HEK293T (cell line): ENCODE measurements around the gene PPP4R4.

Source experiments
- CTCF ChIA-PET: fragments of 350-600 bp; formaldehyde crosslinking; extraction: SDS; loops from one replicate; lab custom pipeline; 2021; ENCODE audit warnings: antibody characterized with exemption, inconsistent platforms; lab: Yijun Ruan, JAX
- POLR2A ChIA-PET: fragments of 350-600 bp; formaldehyde crosslinking; extraction: SDS; loops from one replicate; lab custom pipeline; 2020; ENCODE audit warnings: antibody characterized with exemption, inconsistent platforms; lab: Yijun Ruan, JAX
- DNase-seq: peaks from one replicate; pipeline ENCODE4 v3.0.0; 2012; ENCODE audit warnings: mixed read lengths; ENCODE audit errors: extremely low spot score
- ARNT ChIP-seq: fragments of 450-650 bp; IDR thresholded peaks from 2 replicates; pipeline ENCODE4 v1.6.1; 2017; ENCODE audit warnings: mild to moderate bottlenecking
- BHLHE40 ChIP-seq: fragments of 450-650 bp; IDR thresholded peaks from 2 replicates; pipeline ENCODE4 v1.6.1; 2016; ENCODE audit warnings: mild to moderate bottlenecking, moderate library complexity, borderline replicate concordance
- CTBP1 ChIP-seq: fragments of 450-650 bp; IDR thresholded peaks from 2 replicates; pipeline ENCODE4 v1.6.1; 2016; ENCODE audit warnings: borderline replicate concordance
- ELF4 ChIP-seq: fragments of 450-650 bp; IDR thresholded peaks from 2 replicates; pipeline ENCODE4 v1.6.1; 2017; ENCODE audit warnings: antibody characterized with exemption
- FOXA1 ChIP-seq: fragments of 450-650 bp; IDR thresholded peaks from 2 replicates; pipeline ENCODE4 v1.6.1; 2016; ENCODE audit warnings: mild to moderate bottlenecking
- FOXK2 ChIP-seq: fragments of 450-650 bp; IDR thresholded peaks from 2 replicates; pipeline ENCODE4 v1.6.1; 2016; ENCODE audit warnings: mild to moderate bottlenecking
- FOXM1 ChIP-seq: fragments of 450-650 bp; IDR thresholded peaks from 2 replicates; pipeline ENCODE4 v1.6.1; 2017; ENCODE audit warnings: mild to moderate bottlenecking, borderline replicate concordance
- HDGF ChIP-seq: fragments of 450-650 bp; IDR thresholded peaks from 2 replicates; pipeline ENCODE4 v1.6.1; 2017; ENCODE audit warnings: antibody characterized with exemption, borderline replicate concordance
- L3MBTL2 ChIP-seq: fragments of 450-650 bp; conservative IDR thresholded peaks from 2 replicates; pipeline ENCODE4 v1.6.1; 2016; ENCODE audit warnings: mild to moderate bottlenecking
- LEF1 ChIP-seq: fragments of 450-650 bp; IDR thresholded peaks from 2 replicates; pipeline ENCODE4 v1.6.1; 2017; ENCODE audit warnings: mild to moderate bottlenecking, borderline replicate concordance
- NFRKB ChIP-seq: fragments of 450-650 bp; IDR thresholded peaks from 2 replicates; pipeline ENCODE4 v1.6.1; 2016; ENCODE audit warnings: mild to moderate bottlenecking, moderate library complexity
- PKNOX1 ChIP-seq: fragments of 450-650 bp; IDR thresholded peaks from 2 replicates; pipeline ENCODE4 v1.6.1; 2016
- SP1 ChIP-seq: fragments of 450-650 bp; IDR thresholded peaks from 2 replicates; pipeline ENCODE4 v1.6.1; 2017
- SUZ12 ChIP-seq: fragments of 450-650 bp; IDR thresholded peaks from 2 replicates; pipeline ENCODE4 v1.6.1; 2016; ENCODE audit warnings: mild to moderate bottlenecking
- TARDBP ChIP-seq: fragments of 450-650 bp; IDR thresholded peaks from 2 replicates; pipeline ENCODE4 v1.6.1; 2016
- ZNF384 ChIP-seq: fragments of 450-650 bp; IDR thresholded peaks from 2 replicates; pipeline ENCODE4 v1.6.1; 2016

Gene PPP4R4

GRCh38 chr14:94157197-94157596, 16.9 kb upstream of the PPP4R4 start:
- TF ChIP-seq PKNOX1 (no peak), ZNF384 (no peak), LEF1 (no peak), SP1 (no peak), ARNT (no peak), ELF4 (no peak)
- ChIA-PET CTCF (interaction anchor here (1.1 kb wide), 1 partner anchor 14 kb away, joined by 3 read pairs; no protein-coding TSS in a partner anchor), POLR2A (no interaction called here)
- no peak for DNase-seq

- CTCF ChIA-PET: interaction anchor here (1.1 kb wide), 1 partner anchor 15 kb away, joined by 3 read pairs; no protein-coding TSS in a partner anchor
- POLR2A ChIA-PET: no interaction called here
- no peak for DNase-seq
- no peak for TF ChIP-seq FOXK2
- TF ChIP-seq HDGF: no peak
- TF ChIP-seq ARNT: no peak
- TF ChIP-seq TARDBP: no peak
- TF ChIP-seq BHLHE40: no peak
These were observed 15.8 kb upstream of the PPP4R4 start for GRCh38 chr14:94158239-94158883.

GRCh38 chr14:94161058-94161457, 13.1 kb upstream of the PPP4R4 start:
- no peak for DNase-seq
- TF ChIP-seq SP1: no peak
- TF ChIP-seq NFRKB: no peak
- no peak for TF ChIP-seq TARDBP
- ChIA-PET POLR2A (no interaction called here), CTCF (interaction anchor here (2.0 kb wide), 1 partner anchor 24 kb away, joined by 8 read pairs; no protein-coding TSS in a partner anchor)

- no peak for DNase-seq
- ChIA-PET CTCF (interaction anchor here (0.6 to 2.0 kb wide), 3 partner anchors 9 to 28 kb away, joined by 3 to 8 read pairs (median 6); no protein-coding TSS in a partner anchor), POLR2A (no interaction called here)
These were observed 12.1 kb upstream of the PPP4R4 start for GRCh38 chr14:94161981-94162380.

GRCh38 chr14:94162466-94162865, 11.7 kb upstream of the PPP4R4 start:
- ChIA-PET POLR2A (no interaction called here), CTCF (interaction anchor here (0.6 to 2.0 kb wide), 3 partner anchors 9 to 25 kb away, joined by 3 to 8 read pairs (median 3); no protein-coding TSS in a partner anchor)
- DNase-seq: no peak
- no peak for TF ChIP-seq SP1
- TF ChIP-seq TARDBP: no peak
- no peak for TF ChIP-seq SUZ12
- TF ChIP-seq ARNT: no peak
- no peak for TF ChIP-seq ELF4
- no peak for TF ChIP-seq ZNF384
- no peak for TF ChIP-seq HDGF
- no peak for TF ChIP-seq BHLHE40
- TF ChIP-seq FOXA1: no peak
- no peak for TF ChIP-seq FOXM1
- TF ChIP-seq L3MBTL2: no peak
- no peak for TF ChIP-seq LEF1
- no peak for TF ChIP-seq CTBP1
- TF ChIP-seq FOXK2: no peak

More at GRCh38 chr14:94161981-94162380, 12.1 kb upstream of the PPP4R4 start:
- TF ChIP-seq SUZ12 (no peak), FOXK2 (no peak), ARNT (no peak), HDGF (no peak), TARDBP (no peak), LEF1 (no peak), ELF4 (no peak), L3MBTL2 (no peak), FOXA1 (no peak), FOXM1 (no peak), ZNF384 (no peak), SP1 (no peak), BHLHE40 (no peak), PKNOX1 (no peak), CTBP1 (no peak), NFRKB (no peak)

GRCh38 chr14:94163796-94164195, 10.3 kb upstream of the PPP4R4 start:
- ChIA-PET POLR2A (no interaction called here), CTCF (no interaction called here)
- no peak for TF ChIP-seq ARNT
- no peak for DNase-seq

- POLR2A ChIA-PET: no interaction called here
- TF ChIP-seq ELF4 (no peak), NFRKB (no peak), LEF1 (no peak), HDGF (no peak), PKNOX1 (no peak), CTBP1 (no peak), ZNF384 (no peak), FOXM1 (no peak), SUZ12 (no peak), FOXA1 (no peak), BHLHE40 (no peak), SP1 (no peak)
- CTCF ChIA-PET: no interaction called here
- DNase-seq: no peak
These were observed 9.3 kb upstream of the PPP4R4 start for GRCh38 chr14:94164685-94165431.
